ENCODE data around the gene CHFR.

The CHFR gene

GRCh38 chr12:132828706-132829534, 58.5 kb downstream of the CHFR start, which contains the start of gene GOLGA3:
Gene GOLGA3, minus strand, starts transcription at chr12:132828869. Its CDS starts 6,741 bp downstream, at chr12:132822128.
- Histone ChIP-seq H3K9ac (ENCODE audit: low read length) (peak within 1 kb of the TSS; percentile 76), H3F3A (ENCODE audit: insufficient read depth, low read length) (no peaks in the 10 kb centered on the region), H3K27ac (ENCODE audit: low read depth, low read length, poor library complexity, severe bottlenecking) (peak within 1 kb of the TSS; percentile 68), H3K27me3 (ENCODE audit: insufficient read depth, low read length) (no peaks in the 10 kb centered on the region), H3K79me2 (ENCODE audit: insufficient read depth, low read length) (peaks cover 17% of the 10 kb centered on the region; the same call in 1 of the 2 replicates), H4K20me1 (ENCODE audit: insufficient read depth, low read length) (no peaks in the 10 kb centered on the region), H3K4me1 (ENCODE audit: insufficient read depth, low read length, severe bottlenecking) (peaks cover 17% of the 10 kb centered on the region), H3K36me3 (ENCODE audit: insufficient read depth, low read length) (peaks cover 48% of the 10 kb centered on the region), H2AFZ (ENCODE audit: low read length) (no peak within 1 kb of the TSS), H3K4me2 (ENCODE audit: low read length) (peak within 1 kb of the TSS; percentile 67), H3K9me2 (ENCODE audit: low read depth, low read length) (no peaks in the 10 kb centered on the region), H3K4me3 (ENCODE audit: low read depth, low read length, poor library complexity, severe bottlenecking) (peak within 1 kb of the TSS; percentile 85), H3K9me3 (ENCODE audit: low read length) (no peaks in the 10 kb centered on the region)
- TF ChIP-seq EZH2 (IDR thresholded peaks at IDR 0.05; ENCODE audit: borderline replicate concordance, low read length) (no peak), CTCF (IDR thresholded peaks at IDR 0.05; ENCODE audit: low read length) (no peak)

- no peaks in the 10 kb centered on the region for H3K9me3 ChIP-seq (ENCODE audit: low read length)
- peaks cover 17% of the 10 kb centered on the region; the same call in 1 of the 2 replicates for H3K79me2 ChIP-seq (ENCODE audit: insufficient read depth, low read length)
- H3K4me2 ChIP-seq (ENCODE audit: low read length), result peak overlapping the region; percentile 67
- TF ChIP-seq CTCF (IDR thresholded peaks at IDR 0.05; ENCODE audit: low read length) (no peak), EZH2 (IDR thresholded peaks at IDR 0.05; ENCODE audit: borderline replicate concordance, low read length) (no peak)
- peaks cover 17% of the 10 kb centered on the region for H3K4me1 ChIP-seq (ENCODE audit: insufficient read depth, low read length, severe bottlenecking)
- no peaks in the 10 kb centered on the region for H3K27me3 ChIP-seq (ENCODE audit: insufficient read depth, low read length)
- no peaks in the 10 kb centered on the region for H3K9me2 ChIP-seq (ENCODE audit: low read depth, low read length)
- peaks cover 42% of the 10 kb centered on the region for H3K36me3 ChIP-seq (ENCODE audit: insufficient read depth, low read length)
- peak overlapping the region; percentile 76 for H3K9ac ChIP-seq (ENCODE audit: low read length)
- H3K4me3 ChIP-seq (ENCODE audit: low read depth, low read length, poor library complexity, severe bottlenecking), result peak overlapping the region; percentile 85
- no peak overlapping the region for H3K27ac ChIP-seq (ENCODE audit: low read depth, low read length, poor library complexity, severe bottlenecking)
- no peaks in the 10 kb centered on the region for H4K20me1 ChIP-seq (ENCODE audit: insufficient read depth, low read length)
- no peaks in the 10 kb centered on the region for H3F3A ChIP-seq (ENCODE audit: insufficient read depth, low read length)
- no peak overlapping the region for H2AFZ ChIP-seq (ENCODE audit: low read length)
Observed at GRCh38 chr12:132827763-132828703, 59.4 kb downstream of the CHFR start.

- Histone ChIP-seq H3K27ac (ENCODE audit: low read depth, low read length, poor library complexity, severe bottlenecking) (no peak overlapping the region), H3K79me2 (ENCODE audit: insufficient read depth, low read length) (peaks cover 17% of the 10 kb centered on the region; the same call in 1 of the 2 replicates), H4K20me1 (ENCODE audit: insufficient read depth, low read length) (no peaks in the 10 kb centered on the region)
Observed at GRCh38 chr12:132825861-132826260, 61.5 kb downstream of the CHFR start.

More at GRCh38 chr12:132825861-132826260, 61.5 kb downstream of the CHFR start:
- TF ChIP-seq EZH2 (IDR thresholded peaks at IDR 0.05; ENCODE audit: borderline replicate concordance, low read length), result no peak
- no peak for TF ChIP-seq CTCF (IDR thresholded peaks at IDR 0.05; ENCODE audit: low read length)
- Histone ChIP-seq H2AFZ (ENCODE audit: low read length) (no peak overlapping the region), H3K4me3 (ENCODE audit: low read depth, low read length, poor library complexity, severe bottlenecking) (no peak overlapping the region), H3F3A (ENCODE audit: insufficient read depth, low read length) (no peaks in the 10 kb centered on the region), H3K9ac (ENCODE audit: low read length) (no peak overlapping the region), H3K9me3 (ENCODE audit: low read length) (no peaks in the 10 kb centered on the region), H3K36me3 (ENCODE audit: insufficient read depth, low read length) (peaks cover 47% of the 10 kb centered on the region), H3K27me3 (ENCODE audit: insufficient read depth, low read length) (no peaks in the 10 kb centered on the region), H3K4me2 (ENCODE audit: low read length) (no peak overlapping the region), H3K4me1 (ENCODE audit: insufficient read depth, low read length, severe bottlenecking) (peaks cover 18% of the 10 kb centered on the region), H3K9me2 (ENCODE audit: low read depth, low read length) (no peaks in the 10 kb centered on the region)
